Measurements from ENCODE around the gene PHACTR2.

Gene PHACTR2

GRCh38 chr6:143807103-143807772 is 129.5 kb downstream of the PHACTR2 start:
- TF ChIP-seq MAX (IDR thresholded peaks at IDR 0.05), result no peak
- TF ChIP-seq TEAD4 (IDR thresholded peaks at IDR 0.05), result no peak
- TF ChIP-seq REST (IDR thresholded peaks at IDR 0.05; ENCODE audit: low read depth), result no peak
- TF ChIP-seq ZBTB7A (IDR thresholded peaks at IDR 0.05; ENCODE audit: low read depth), result no peak
- TF ChIP-seq RAD21 (IDR thresholded peaks at IDR 0.05; ENCODE audit: low read depth), result no peak
- no peak for TF ChIP-seq CEBPB (IDR thresholded peaks at IDR 0.05)
- TF ChIP-seq USF1 (IDR thresholded peaks at IDR 0.05), result no peak

- TF ChIP-seq RAD21 (IDR thresholded peaks at IDR 0.05; ENCODE audit: low read depth), result no peak
Observed at GRCh38 chr6:143810745-143811144, 133.0 kb downstream of the PHACTR2 start.

- no peak for TF ChIP-seq REST (IDR thresholded peaks at IDR 0.05; ENCODE audit: low read depth)
- no peak for TF ChIP-seq FOXM1 (IDR thresholded peaks at IDR 0.05; ENCODE audit: borderline replicate concordance, low read depth)
- TF ChIP-seq EP300 (IDR thresholded peaks at IDR 0.05; ENCODE audit: borderline replicate concordance), result no peak
- TF ChIP-seq TCF12 (IDR thresholded peaks at IDR 0.05; ENCODE audit: low read depth), result no peak
- no peak for TF ChIP-seq MAX (IDR thresholded peaks at IDR 0.05)
- TF ChIP-seq RAD21 (IDR thresholded peaks at IDR 0.05; ENCODE audit: low read depth), result no peak
- no peak for TF ChIP-seq EGR1 (IDR thresholded peaks at IDR 0.05)
- no peak for TF ChIP-seq CREB1 (IDR thresholded peaks at IDR 0.05; ENCODE audit: low read depth)
- TF ChIP-seq USF1 (IDR thresholded peaks at IDR 0.05), result no peak
- no peak for TF ChIP-seq CEBPB (IDR thresholded peaks at IDR 0.05)
- no peak for TF ChIP-seq ZBTB7A (IDR thresholded peaks at IDR 0.05; ENCODE audit: low read depth)
Observed at GRCh38 chr6:143811501-143812157, 133.9 kb downstream of the PHACTR2 start.

- no peak for TF ChIP-seq CEBPB (IDR thresholded peaks at IDR 0.05)
Observed at GRCh38 chr6:143817621-143818020, 139.9 kb downstream of the PHACTR2 start.

GRCh38 chr6:143821359-143821758 is 143.6 kb downstream of the PHACTR2 start:
- TF ChIP-seq NFIC (IDR thresholded peaks at IDR 0.05) (no peak), REST (IDR thresholded peaks at IDR 0.05; ENCODE audit: low read depth) (no peak), RAD21 (IDR thresholded peaks at IDR 0.05; ENCODE audit: low read depth) (no peak), CREB1 (IDR thresholded peaks at IDR 0.05; ENCODE audit: low read depth) (no peak), TEAD4 (IDR thresholded peaks at IDR 0.05) (no peak), FOXM1 (IDR thresholded peaks at IDR 0.05; ENCODE audit: borderline replicate concordance, low read depth) (no peak), MAX (IDR thresholded peaks at IDR 0.05) (no peak), TAF1 (IDR thresholded peaks at IDR 0.05; ENCODE audit: low read depth) (no peak), TCF12 (IDR thresholded peaks at IDR 0.05; ENCODE audit: low read depth) (no peak), ZBTB7A (IDR thresholded peaks at IDR 0.05; ENCODE audit: low read depth) (no peak), EP300 (IDR thresholded peaks at IDR 0.05; ENCODE audit: borderline replicate concordance) (no peak), USF1 (IDR thresholded peaks at IDR 0.05) (no peak), CEBPB (IDR thresholded peaks at IDR 0.05) (no peak), EGR1 (IDR thresholded peaks at IDR 0.05) (no peak), YY1 (IDR thresholded peaks at IDR 0.05; ENCODE audit: low read depth) (no peak)

All from Ishikawa (cell line).